GM18505 (cell line): ENCODE data around the gene CHAT.

Experiments used
- ATAC-seq: cut with Tn5 transposase; IDR thresholded peaks from one replicate; pipeline ENCODE4 v1.9.1; 2021; ENCODE audit not compliant: unreplicated experiment
- POLR2A ChIP-seq: IDR thresholded peaks from 4 replicates; pipeline ENCODE4 v1.6.1; 2011; ENCODE audit warnings: borderline replicate concordance; ENCODE audit not compliant: insufficient read depth, insufficient read length; ENCODE audit errors: extremely low read depth

The CHAT gene

GRCh38 chr10:49652421-49653272 is 38.8 kb downstream of the CHAT start:
- no peak for TF ChIP-seq POLR2A
- ATAC-seq = no peak

- ATAC-seq = no peak
- no peak for TF ChIP-seq POLR2A
Measured at GRCh38 chr10:49653273-49653929, 39.6 kb downstream of the CHAT start.

DNA sequence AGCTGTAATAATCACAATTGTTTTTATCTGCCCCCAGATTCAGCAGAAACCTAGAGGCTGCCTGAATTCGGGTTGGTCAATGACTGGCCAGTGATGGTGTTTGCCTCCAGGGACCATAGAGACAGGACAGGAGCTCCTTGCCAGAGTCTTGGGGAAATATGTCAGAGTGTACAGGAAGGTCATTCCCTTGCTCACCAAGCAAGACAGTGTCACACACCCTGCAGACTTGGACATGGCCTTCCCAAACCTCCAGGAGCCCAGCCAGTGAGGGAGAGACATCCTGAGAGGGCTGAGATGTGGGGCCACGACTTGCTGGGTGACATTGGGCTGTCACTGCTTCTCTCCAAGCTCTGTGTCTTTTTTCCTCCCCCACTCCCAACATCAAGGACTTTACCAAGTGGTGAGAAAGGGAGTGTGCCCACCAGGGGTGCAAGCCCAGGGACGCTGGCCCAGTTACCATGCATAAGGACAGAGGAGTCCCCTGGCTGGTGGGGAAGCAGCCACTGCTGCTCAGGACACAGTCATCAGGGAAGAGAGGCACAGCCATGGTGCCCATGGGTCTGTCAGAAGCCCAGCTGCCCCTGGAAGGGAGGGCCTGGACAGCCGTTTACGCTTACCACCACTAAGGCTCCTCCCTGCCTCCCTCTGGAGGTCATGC is 40.3 kb downstream of the CHAT start:
- ATAC-seq = no peak
- no peak for TF ChIP-seq POLR2A

- ATAC-seq = no peak
- TF ChIP-seq POLR2A = no peak
Measured at GRCh38 chr10:49655099-49655498, 41.3 kb downstream of the CHAT start.

DNA sequence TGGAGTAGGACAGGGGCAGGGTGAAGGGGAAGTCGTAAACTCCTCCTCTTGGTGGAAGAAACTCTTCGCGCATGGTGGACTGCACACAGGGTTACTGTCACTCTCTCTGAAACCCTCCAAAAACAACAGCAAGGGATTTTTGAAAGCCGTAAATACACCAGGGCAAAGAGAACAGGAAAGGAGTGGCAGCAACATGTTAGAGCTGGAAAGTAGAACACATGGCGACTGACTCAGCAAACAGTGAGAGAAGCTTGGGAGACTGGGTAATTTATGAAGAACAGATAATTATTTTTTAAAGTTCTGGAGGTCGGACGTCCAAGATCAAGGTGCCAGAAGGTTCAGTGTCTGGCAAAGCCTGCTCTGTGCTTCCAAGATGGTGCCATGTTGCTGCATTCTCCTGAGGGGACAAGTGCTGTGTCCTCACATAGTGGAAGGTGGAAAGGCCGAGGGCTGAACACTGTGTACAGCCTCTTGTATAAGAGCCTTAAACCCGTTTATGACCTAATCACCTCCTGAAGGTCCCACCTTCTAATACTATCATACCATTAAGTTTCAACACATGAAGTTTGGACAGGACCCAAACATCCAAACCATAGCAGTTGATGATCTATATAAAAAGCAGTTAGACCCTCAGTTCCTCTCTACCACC is 43.1 kb downstream of the CHAT start:
- TF ChIP-seq POLR2A = no peak
- no peak for ATAC-seq

DNA sequence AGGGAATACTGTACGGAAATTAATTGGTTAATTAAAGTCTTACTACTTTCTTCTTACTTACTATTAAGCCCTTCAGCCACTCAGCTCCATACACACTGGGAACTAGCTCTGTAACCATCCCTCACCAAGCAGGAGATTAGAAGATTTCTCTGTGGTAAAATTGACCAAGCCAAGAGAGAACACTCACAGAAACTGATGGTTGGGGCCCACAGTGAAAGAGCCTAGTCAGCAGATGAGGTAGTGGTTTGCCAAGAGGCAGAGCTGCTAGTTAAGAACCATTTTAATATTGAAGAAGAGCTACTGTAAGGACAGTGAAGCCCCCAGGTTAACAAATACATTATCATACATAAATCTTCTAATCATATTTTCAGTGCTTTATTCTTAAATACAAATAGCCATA is 43.8 kb downstream of the CHAT start:
- ATAC-seq = no peak
- no peak for TF ChIP-seq POLR2A

DNA sequence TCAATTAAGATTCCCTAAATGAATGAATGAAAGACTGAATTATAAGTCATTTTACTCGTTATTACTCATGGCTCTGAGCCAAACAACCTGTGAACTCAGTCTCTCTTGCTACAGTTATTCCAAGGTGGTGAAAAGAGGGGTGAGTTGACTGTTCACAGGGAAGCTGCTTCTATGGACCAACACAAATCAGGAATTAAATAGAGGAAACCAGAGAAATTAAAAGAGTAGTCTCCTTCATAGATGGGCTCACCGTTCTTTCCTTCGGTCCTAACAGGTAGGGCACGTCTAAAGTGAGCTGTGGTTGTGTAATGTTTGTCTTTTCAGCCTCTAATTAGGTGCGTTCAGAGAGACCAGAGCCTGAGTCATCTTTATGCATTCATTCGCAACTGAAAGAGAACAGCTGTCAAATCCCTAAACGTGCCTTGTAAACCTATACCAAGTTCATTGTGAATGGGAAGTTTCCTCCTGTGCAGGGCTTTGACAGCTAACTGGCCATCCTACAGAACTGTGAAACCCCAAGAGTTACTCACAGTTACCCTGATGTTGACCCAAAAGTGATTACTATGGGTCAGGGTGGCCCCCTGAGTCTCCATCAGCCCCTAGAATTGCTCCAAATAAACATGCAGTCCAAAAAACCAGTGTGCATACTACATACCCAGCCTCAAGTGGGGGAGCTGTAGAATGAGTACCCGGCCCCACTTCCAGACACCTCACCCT is 47.5 kb downstream of the CHAT start:
- TF ChIP-seq POLR2A = no peak
- no peak for ATAC-seq

DNA sequence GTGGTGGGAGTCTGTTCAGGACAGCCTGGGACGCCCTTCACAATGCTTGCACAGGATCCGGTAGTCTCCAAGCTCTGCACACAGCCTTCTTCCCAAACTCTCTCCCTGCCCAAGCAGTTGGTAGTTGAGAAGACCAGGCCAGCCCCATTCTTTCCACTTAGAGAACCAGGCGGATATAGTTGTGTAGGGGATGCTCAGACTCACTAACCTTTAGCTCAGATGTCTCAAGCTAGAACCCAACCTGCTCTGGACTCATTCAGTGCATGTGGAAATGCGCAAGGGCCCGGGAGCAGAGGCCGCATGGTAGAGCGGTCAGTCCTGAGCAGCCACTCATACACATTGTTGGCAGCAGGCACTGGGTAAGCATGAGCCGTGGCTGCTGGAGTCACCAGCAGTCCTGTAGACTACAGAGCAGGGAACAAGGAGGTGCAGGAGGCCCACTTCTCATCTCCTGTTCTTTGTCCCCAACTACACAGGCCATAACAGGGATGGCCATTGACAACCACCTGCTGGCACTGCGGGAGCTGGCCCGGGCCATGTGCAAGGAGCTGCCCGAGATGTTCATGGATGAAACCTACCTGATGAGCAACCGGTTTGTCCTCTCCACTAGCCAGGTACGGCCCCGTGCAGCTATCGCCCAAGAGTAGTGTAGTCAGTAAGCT is 48.5 kb downstream of the CHAT start:
- TF ChIP-seq POLR2A = no peak
- no peak for ATAC-seq

- TF ChIP-seq POLR2A = no peak
- ATAC-seq = no peak
Measured at GRCh38 chr10:49663596-49663995, 49.8 kb downstream of the CHAT start.

- no peak for ATAC-seq
- TF ChIP-seq POLR2A = no peak
Measured at GRCh38 chr10:49664006-49664841, 50.4 kb downstream of the CHAT start.

DNA sequence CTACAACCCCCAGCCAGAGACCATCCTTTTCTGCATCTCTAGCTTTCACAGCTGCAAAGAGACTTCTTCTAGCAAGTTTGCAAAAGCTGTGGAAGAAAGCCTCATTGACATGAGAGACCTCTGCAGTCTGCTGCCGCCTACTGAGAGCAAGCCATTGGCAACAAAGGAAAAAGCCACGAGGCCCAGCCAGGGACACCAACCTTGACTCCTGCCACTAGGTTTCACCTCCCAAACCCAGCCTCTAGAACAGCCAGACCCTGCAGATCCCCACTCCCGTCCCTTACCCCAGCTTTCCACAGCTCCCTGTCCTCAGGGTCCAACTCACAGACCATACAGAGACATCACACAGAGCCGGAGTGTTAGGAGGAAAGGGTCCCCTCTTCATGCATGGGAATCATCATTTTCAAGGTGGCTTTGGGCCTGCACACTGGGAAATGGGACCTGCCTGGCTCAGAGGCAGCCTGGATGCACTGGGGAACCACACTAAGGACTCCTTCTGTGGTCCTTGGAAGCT is 51.1 kb downstream of the CHAT start:
- ATAC-seq = no peak
- no peak for TF ChIP-seq POLR2A
